ENCODE data around the gene KANK4.

KANK4 gene

GRCh38 chr1:62304515-62304914 lies 14.7 kb downstream of the KANK4 start:
- no peak for DNase-seq

- DNase-seq = no peak
These were observed 17.4 kb downstream of the KANK4 start for GRCh38 chr1:62301726-62302390.

- DNase-seq = no peak
These were observed 19.6 kb downstream of the KANK4 start for GRCh38 chr1:62299426-62300200.

GRCh38 chr1:62295921-62296491 lies 23.2 kb downstream of the KANK4 start:
- no peak for DNase-seq

- no peak for DNase-seq
These were observed 25.0 kb downstream of the KANK4 start for GRCh38 chr1:62294261-62294660.

- no peak for DNase-seq
These were observed 30.6 kb downstream of the KANK4 start for GRCh38 chr1:62288662-62289061.

- no peak for DNase-seq
These were observed 31.0 kb downstream of the KANK4 start for GRCh38 chr1:62288224-62288623.

GRCh38 chr1:62286786-62287224 lies 32.4 kb downstream of the KANK4 start:
- no peak for DNase-seq

- no peak for DNase-seq
These were observed 33.0 kb downstream of the KANK4 start for GRCh38 chr1:62285984-62286785.

- no peak for DNase-seq
These were observed 33.8 kb downstream of the KANK4 start for GRCh38 chr1:62285440-62285839.

- no peak for DNase-seq
These were observed 35.2 kb downstream of the KANK4 start for GRCh38 chr1:62283986-62284385.

- no peak for DNase-seq
These were observed 36.1 kb downstream of the KANK4 start for GRCh38 chr1:62282909-62283755.

GRCh38 chr1:62281922-62282555 lies 37.2 kb downstream of the KANK4 start:
- no peak for DNase-seq

GRCh38 chr1:62280960-62281465 lies 38.2 kb downstream of the KANK4 start:
- no peak for DNase-seq

- DNase-seq = no peak
These were observed 39.1 kb downstream of the KANK4 start for GRCh38 chr1:62280150-62280549.

GRCh38 chr1:62276791-62277190 lies 42.4 kb downstream of the KANK4 start:
- DNase-seq = no peak

- DNase-seq = no peak
These were observed 44.4 kb downstream of the KANK4 start for GRCh38 chr1:62274496-62275485.

GRCh38 chr1:62273953-62274352 lies 45.3 kb downstream of the KANK4 start:
- DNase-seq = no peak

GRCh38 chr1:62271948-62272728 lies 47.1 kb downstream of the KANK4 start:
- DNase-seq = peak; percentile 6 to 12

Data from activated CD4-positive, alpha-beta T cell treated with anti-CD3 and anti-CD28 coated beads for 4 hours (primary cell).